ENCODE measurements around the gene DMAC2L. TPM values are rescaled to one million over a fixed set of nuclear protein-coding genes. Genes with fewer than 3 reads are reported as not detected.
"Not testable (repeated sequence)": the region's sequence is repeated elsewhere in the genome, so short reads cannot be mapped to it uniquely, and the experiment has no call there.

The DMAC2L gene
- total RNA-seq, 1 donor from 2014 or later: 15.6 TPM

- intact Hi-C loops (cut with micrococcal nuclease): no loop called here
These were observed 41.0 kb downstream of the DMAC2L start for GRCh38 chr14:50353126-50353525.

GRCh38 chr14:50354527-50354926 lies 42.4 kb downstream of the DMAC2L start:
- intact Hi-C loops (cut with micrococcal nuclease): no loop called here

- intact Hi-C loops (cut with micrococcal nuclease): loop anchor here (2.0 kb wide), 1 partner anchor 27 kb away; no protein-coding TSS in a partner anchor
These were observed 43.6 kb downstream of the DMAC2L start for GRCh38 chr14:50355692-50356091.

- intact Hi-C loops (cut with micrococcal nuclease): loop anchor here (2.0 kb wide), 1 partner anchor 27 kb away; no protein-coding TSS in a partner anchor
These were observed 44.2 kb downstream of the DMAC2L start for GRCh38 chr14:50356283-50356682.

GRCh38 chr14:50357124-50357523 lies 45.0 kb downstream of the DMAC2L start:
- intact Hi-C loops (cut with micrococcal nuclease): loop anchor here (2.0 kb wide), 1 partner anchor 28 kb away; no protein-coding TSS in a partner anchor

- intact Hi-C loops (cut with micrococcal nuclease): loop anchor here (2.0 kb wide), 1 partner anchor 29 kb away; no protein-coding TSS in a partner anchor
These were observed 45.8 kb downstream of the DMAC2L start for GRCh38 chr14:50357753-50358395.

- intact Hi-C loops (cut with micrococcal nuclease): loop anchor here (5.0 kb wide), 3 partner anchors 463 to 1488 kb away; partner anchors contain the start of genes MGAT2 and RPL36AL
These were observed 47.5 kb downstream of the DMAC2L start for GRCh38 chr14:50359631-50360030.

GRCh38 chr14:50360093-50360492 lies 48.0 kb downstream of the DMAC2L start:
- intact Hi-C loops (cut with micrococcal nuclease): loop anchor here (5.0 kb wide), 3 partner anchors 462 to 1487 kb away; partner anchors contain the start of genes MGAT2 and RPL36AL

GRCh38 chr14:50360851-50361250 lies 48.7 kb downstream of the DMAC2L start:
- intact Hi-C loops (cut with micrococcal nuclease): loop anchor here (5.0 kb wide), 3 partner anchors 461 to 1486 kb away; partner anchors contain the start of genes MGAT2 and RPL36AL

- intact Hi-C loops (cut with micrococcal nuclease): loop anchor here (5.0 kb wide), 3 partner anchors 461 to 1486 kb away; partner anchors contain the start of genes MGAT2 and RPL36AL
These were observed 49.6 kb downstream of the DMAC2L start for GRCh38 chr14:50361473-50362403.

GRCh38 chr14:50362764-50363713 lies 50.9 kb downstream of the DMAC2L start:
- intact Hi-C loops (cut with micrococcal nuclease): loop anchor here (1.0 to 5.0 kb wide), 10 partner anchors 19 to 1484 kb away; partner anchors contain the start of genes DMAC2L, L2HGDH, MGAT2 and RPL36AL

- intact Hi-C loops (cut with micrococcal nuclease): loop anchor here (1.0 to 5.0 kb wide), 10 partner anchors 19 to 1484 kb away; partner anchors contain the start of genes DMAC2L, L2HGDH, MGAT2 and RPL36AL
These were observed 51.6 kb downstream of the DMAC2L start for GRCh38 chr14:50363714-50364111.

- intact Hi-C loops (cut with micrococcal nuclease): loop anchor here (5.0 kb wide), 3 partner anchors 458 to 1483 kb away; partner anchors contain the start of genes MGAT2 and RPL36AL
These were observed 52.7 kb downstream of the DMAC2L start for GRCh38 chr14:50364792-50365191.

- intact Hi-C loops (cut with micrococcal nuclease): not testable (repeated sequence)
These were observed 53.4 kb downstream of the DMAC2L start for GRCh38 chr14:50365572-50365971.

- intact Hi-C loops (cut with micrococcal nuclease): no loop called here
These were observed 54.0 kb downstream of the DMAC2L start for GRCh38 chr14:50366115-50366514.

GRCh38 chr14:50366589-50366988 lies 54.5 kb downstream of the DMAC2L start:
- intact Hi-C loops (cut with micrococcal nuclease): no loop called here

GRCh38 chr14:50371546-50371945 lies 59.4 kb downstream of the DMAC2L start:
- intact Hi-C loops (cut with micrococcal nuclease): no loop called here

- intact Hi-C loops (cut with micrococcal nuclease): no loop called here
These were observed 61.8 kb downstream of the DMAC2L start for GRCh38 chr14:50373959-50374358.

GRCh38 chr14:50375760-50376159 lies 63.6 kb downstream of the DMAC2L start:
- intact Hi-C loops (cut with micrococcal nuclease): no loop called here
